GM19468 (cell line): ENCODE results near the gene PRPH.

Source experiments
- ATAC-seq: cut with Tn5 transposase; IDR thresholded peaks from one replicate; pipeline ENCODE4 v1.9.1; 2021; ENCODE audit warnings: mild to moderate bottlenecking, moderate library complexity, moderate number of reproducible peaks; ENCODE audit not compliant: unreplicated experiment; ENCODE audit errors: extremely low read depth

Gene PRPH

DNA sequence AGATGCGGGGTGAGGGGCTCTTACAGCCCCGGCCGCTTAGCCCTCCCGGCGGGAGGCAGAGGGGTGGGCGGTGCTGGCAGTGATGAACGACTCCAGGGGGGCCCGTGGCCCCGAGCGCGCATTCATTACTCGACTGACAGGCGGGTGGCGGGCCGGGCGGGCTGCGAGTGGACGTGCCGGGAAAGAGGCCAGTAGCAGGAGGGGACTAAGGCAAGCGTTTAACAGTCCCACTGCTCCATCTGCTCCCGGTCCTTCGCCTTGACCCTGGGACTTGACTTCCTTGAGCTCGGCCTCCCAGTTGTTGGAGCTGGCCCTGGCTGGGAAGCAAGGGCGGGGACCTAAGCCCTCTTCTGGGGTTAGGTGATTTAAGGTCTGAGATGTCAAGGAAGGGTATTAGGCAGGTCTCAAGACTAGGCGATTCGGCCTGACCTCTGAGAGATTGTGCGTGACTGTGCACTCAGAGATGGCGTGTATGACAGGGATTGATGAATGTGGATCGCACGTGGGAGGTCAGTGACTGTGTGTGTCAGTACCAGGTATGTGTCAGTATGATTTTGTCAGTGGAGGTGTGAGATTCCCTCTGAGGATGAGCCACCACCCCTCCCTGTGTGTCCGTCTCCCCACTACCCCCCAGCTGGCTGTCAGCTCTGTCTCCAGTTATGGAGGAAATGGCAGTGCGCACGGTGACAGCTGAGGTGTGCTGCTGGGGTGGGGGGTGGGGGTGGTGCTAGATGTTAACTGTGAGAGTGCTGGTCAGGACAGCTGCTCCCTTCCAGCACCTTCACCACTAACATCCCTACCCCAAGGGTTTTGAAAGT lies 48.2 kb downstream of the PRPH start:
- ATAC-seq, result no peak

DNA sequence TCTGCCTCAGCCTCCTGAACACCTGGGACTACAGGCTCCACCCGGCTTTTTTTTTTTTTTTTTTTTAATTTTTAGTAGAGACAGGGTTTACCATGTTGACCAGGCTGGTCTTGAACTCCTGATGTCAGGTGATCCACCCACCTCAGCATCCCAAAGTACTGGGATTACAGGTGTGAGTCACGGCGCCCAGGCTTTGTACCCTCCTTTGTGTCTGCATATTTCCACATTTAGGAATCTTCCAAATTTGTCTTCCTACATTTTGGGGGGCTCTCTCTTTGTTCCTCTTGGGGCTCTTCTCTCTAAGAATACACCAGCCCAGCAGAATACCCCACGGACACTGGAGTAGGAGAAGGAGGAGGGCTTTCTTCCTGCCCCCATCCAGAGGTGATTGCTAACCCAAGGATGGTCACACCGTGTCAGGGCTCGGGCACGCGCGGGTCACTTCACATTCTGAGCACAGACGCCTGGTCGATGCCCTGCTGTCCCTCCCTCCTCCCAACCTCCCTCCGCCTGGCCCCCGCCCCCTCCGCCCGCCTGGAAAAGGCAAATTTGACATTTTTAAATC lies 49.6 kb downstream of the PRPH start:
- no peak for ATAC-seq

DNA sequence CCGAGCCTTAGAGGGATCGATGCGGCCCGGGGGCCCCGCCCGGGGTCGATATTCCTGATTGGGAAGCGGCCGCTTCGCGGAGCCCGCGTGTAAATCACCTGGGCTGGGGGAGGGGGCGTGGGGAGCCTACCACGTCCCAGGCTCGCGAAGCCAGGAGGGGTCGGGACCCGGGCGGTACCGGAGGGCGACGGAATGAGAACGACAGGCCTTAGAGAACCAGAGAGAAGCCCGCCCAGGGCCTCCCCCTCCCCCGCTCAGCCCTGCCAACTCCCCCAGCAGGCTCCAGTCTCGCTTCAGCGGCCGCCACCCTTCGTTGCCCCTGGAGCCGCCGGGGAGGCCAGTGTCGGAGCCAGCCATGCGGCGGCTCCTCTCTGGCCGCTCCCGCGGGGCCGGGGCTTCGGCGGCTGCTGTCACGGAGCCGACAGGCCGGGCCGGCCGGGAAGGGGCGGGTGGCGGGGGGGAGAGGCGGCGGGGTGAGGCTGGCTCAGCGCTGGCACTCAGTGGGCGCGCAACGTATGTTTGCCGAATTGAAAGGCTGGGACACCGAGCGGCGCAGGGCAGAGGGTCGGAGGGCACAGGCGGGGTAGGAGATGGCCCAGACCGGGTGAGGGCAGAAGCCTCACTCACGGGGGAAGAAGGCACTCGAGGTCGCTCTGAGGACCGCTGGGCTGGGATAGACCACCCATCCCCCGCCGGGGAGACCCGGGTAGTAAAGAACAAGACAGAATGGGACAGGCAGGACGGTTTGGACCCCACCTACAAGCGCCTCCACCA lies 50.3 kb downstream of the PRPH start:
- no peak for ATAC-seq

DNA sequence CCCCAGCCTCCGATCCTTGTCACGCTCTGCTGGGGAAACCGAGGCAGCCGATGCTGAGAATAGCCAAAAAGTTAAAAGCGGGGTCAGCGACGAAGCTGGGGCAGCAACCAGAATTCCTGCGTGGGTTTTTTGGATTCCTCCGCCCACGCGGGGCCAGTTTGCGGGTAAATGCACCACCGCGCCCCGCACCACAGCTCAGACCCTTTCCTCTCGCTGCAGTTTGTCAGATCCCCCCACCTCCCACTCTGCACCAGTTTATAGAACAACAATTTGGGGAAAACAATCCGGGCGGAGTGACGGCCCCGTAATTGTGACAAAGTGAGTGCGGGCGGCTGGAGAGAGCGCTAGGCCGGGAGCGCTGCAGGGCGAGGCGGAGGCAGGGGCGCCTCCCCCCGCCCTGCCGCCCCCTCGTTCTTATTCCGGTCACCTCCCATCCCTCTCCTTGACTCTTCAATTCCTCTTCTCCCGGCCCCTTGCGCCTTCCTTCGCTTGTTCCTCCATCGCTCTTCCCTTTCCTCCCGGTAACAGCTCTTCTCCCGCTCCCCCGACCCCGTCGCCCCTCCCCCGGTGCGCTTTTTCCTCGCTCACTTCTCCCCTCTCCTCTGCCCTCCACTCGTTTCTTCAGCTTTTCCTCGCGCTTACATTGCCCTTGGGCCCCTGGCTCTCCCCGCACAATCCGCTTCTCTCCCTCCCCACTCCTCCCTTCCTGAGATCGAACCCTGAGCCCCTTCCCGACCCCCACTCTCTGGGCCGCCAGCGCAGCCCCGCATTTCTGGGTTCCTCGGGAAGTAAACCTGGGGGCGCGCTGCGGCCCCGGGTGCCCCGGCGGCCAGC lies 51.1 kb downstream of the PRPH start:
- ATAC-seq, result no peak

DNA sequence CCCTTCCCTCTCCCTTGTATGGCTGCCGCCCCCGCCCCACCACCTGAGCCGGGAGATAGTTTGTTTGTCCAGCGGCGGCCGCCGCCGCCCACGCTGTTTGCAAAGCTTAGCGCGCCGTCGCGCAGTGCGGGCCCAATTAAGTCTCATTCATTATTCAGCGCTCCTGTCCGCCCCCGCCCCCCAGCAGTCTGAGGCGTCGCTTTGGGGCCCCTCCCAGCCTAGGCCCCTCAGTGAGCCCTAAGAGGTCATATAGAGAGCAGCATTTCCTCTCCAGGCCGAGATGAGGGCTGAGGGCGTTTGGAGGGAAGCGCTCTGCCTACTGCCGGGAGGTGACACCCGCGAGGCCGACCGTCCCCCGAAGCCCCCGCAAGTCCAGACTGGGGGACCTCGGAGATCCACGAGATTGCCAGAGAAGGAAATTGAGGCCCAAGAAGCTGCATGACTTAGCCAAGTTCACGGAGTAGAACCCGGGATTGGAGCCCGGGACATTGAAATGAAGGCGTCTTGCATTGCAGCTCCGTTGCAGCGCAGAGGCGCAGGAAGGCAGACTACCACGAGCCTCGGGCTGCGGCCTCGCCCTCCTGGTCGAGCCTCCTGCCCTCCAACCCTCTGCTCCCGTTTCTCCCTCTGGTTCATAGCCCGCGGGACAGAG lies 51.8 kb downstream of the PRPH start, which contains the start of gene DNAJC22:
Gene DNAJC22 (plus strand): TSS at position 230 of the 652 bp plus-strand sequence. CDS start 1,985 bp downstream, outside the sequence.
- no peak for ATAC-seq

DNA sequence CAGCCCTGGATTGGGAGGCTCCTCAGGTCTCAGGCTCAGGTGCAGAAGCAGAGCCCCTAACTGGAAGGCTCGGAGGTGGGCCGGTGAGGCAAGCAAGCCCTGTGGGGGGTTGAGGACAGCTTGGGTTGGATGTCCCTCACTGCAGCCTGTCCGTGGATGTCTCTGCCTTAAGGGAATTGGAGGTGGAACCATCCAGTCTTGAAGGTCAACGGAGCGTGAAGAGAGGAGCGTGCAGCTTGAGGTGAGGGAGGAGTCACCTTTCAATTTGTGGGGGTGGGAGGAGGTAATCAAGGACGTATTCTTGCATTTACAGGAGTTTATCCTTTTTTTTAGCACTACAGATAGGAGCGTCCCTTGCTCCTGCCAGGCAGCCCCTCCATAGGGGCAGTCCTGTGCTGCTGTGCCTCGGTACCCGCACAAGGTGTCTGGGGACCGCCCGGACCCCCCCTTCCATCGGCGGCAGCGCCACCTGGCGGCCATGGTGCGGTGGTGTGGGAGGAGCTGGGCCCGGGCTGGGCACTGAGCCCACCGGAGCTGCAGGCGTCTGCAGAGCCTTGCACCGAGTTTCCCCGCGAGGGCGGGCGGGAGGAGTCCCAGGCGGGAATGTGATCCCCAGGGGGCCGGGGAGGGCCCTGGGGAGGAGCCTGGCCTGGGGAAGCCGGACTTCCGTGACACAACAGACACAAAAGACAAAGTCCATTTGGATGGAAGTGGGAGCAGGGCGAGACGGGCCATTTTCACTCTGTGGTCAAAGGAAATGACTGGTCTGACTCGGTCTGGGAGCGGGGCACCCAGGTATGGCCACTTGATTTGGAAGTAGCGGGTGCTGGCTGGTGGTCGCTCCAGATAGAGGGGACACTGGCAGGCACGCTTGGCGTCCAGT lies 52.6 kb downstream of the PRPH start:
- ATAC-seq, result no peak
